ENCODE data around the gene DBX2.
A peak's percentile ranks its signal among the peaks of the same experiment; 100 is the strongest.
"Not testable (repeated sequence)": the region's sequence is repeated elsewhere in the genome, so short reads cannot be mapped to it uniquely, and the experiment has no call there.

The DBX2 gene

DNA sequence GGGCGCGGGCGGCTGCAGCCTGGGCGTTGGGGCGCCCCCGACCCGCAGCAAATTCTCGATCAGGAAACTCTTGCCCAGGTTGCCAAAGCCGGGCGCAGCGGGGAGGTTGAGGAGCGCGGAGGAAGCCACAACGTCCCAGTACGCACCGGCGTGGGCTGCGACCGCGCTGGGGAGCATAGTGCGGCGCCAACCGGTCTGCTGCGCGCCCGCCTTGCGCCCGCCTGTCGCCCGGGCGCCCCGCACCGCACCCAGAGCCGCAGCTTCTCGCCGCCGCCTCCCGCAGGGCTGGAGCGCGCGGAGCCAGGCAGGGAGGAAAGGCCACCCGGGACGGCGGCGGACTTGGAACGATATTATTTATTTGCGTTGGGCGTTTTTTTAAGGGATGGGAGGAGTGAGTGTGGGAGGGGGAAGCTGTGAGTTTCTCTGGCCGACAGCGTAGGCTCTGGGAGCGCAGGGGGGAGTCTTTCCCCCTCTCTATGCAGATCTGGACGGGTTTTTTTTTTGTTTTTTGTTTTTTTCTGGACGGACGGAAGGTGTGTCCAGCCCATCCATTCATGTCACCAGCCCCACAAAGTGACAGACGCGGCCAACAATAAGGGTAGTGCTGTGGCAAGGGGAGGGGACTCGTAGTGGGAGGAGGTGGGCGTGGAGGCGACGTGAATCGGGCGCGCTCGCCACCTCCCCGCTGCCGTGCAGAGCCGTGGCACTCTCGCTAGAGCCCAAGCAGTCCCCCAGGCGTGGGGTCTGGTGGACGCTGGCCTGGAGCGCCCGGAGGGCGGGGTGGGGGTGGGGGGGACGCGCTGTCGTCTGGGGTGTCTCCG is at the start of gene DBX2:
Gene DBX2, minus strand, starts transcription at position 349 of the 821 bp plus-strand sequence. Its CDS starts 172 bp downstream, at position 177.
- DNase-seq: no peak

DNA sequence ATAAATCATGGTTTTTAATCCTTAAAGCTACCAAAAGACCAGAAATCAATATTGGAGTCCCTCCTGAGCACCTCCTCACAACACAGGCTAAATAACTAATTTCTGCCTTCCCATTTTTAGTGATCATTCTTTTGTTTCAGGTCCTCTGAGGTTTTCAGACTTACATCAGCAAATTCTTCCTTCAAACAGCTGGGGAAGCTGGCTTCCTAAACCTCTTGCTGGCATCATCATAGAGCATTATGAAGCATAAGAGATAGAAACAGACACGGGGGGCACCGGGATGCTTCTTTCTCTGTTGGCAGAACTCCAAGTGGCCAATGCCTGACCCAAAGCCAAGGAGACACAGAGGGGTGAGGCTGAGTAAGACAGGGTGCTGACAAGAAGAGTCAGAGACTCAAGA is 47.9 kb upstream of the DBX2 start:
- no peak for DNase-seq

DNA sequence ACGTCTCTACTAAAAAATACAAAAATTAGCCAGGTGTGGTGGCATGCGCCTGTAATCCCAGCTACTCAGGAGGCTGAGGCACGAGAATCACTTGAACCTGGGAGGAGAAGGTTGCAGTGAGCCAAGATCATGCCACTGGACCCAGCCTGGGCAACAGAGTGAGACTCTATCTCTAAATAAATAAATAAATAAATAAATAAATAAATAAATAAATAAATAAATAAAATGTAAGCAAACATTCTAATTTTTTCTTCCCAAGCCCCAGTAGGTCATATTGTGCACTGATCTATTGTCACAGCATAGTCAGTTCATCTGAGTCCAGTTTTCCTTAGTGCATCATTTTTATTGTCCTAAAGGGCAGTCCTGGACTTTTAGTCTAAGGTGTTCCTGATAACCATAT is 44.5 kb upstream of the DBX2 start:
- not testable (repeated sequence) for DNase-seq

DNA sequence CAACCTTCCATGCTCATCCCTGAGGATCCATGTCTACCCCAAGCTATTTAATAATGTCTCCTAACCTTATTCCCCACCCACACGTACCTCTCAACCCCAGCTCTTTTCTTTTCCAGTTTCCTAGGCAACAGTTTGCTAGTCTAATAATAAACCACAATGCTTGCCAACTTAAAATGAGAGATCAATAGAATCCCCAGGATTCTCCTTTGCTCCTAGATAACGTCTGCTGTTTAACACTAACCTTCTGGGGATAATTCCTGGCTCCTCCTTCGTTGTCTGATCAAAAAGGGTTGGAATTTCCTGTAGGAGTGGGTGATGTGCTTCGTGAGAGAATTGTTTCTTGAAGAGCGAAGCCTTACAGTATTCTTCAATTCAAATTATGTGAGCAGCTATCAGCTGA is 42.2 kb upstream of the DBX2 start:
- DNase-seq: no peak

- DNase-seq: no peak
Observed at GRCh38 chr12:45089411-45090075, 38.6 kb upstream of the DBX2 start.

- DNase-seq: no peak
Observed at GRCh38 chr12:45088608-45089007, 37.7 kb upstream of the DBX2 start.

DNA sequence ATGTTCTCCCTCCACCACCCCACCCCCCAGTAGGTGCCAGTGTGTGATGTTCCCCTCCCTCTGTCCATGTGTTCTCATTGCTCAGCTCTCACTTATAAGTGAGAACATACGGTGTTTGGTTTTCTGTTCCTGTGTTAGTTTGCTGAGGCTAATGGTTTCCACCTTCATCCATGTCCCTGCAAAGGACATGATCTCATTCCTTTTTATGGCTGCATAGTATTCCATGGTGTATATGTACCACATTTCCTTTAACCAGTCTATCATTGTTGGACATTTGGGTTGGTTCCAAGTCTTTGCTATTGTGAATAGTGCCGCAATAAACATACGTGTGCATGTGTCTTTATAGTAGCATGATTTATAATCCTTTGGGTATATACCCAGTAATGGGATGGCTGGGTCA is 33.3 kb upstream of the DBX2 start:
- DNase-seq: not testable (repeated sequence)

GRCh38 chr12:45077251-45077650 is 26.4 kb upstream of the DBX2 start:
- DNase-seq: no peak

DNA sequence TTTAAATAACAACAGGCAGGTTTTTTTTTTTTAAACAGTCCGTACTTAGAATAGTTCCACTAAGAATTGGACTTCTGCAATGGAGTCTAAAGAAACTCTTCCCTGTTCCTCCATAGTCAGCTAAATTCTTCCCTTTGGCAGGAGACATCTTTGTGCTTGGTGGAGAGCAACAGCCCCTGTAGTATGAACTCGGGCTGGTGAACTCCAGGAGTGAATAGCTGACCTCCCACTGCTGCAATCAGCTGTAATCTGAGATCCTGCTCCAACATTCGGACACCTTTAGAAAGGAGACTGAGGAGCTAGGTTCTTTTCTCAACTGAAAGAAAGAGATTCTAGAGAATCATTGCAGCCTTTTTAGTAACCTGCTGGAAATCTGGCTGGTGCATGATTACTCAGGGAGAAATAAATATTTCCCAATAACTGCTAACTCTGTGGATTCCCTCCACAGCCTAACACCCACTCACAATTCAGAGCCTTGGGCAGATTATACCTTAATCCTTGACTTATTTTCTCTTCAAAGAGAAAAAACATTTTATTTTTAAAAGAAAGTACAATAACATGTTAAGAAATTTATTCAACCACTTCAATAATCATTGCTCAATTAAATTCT is 25.6 kb upstream of the DBX2 start:
- no peak for DNase-seq

DNA sequence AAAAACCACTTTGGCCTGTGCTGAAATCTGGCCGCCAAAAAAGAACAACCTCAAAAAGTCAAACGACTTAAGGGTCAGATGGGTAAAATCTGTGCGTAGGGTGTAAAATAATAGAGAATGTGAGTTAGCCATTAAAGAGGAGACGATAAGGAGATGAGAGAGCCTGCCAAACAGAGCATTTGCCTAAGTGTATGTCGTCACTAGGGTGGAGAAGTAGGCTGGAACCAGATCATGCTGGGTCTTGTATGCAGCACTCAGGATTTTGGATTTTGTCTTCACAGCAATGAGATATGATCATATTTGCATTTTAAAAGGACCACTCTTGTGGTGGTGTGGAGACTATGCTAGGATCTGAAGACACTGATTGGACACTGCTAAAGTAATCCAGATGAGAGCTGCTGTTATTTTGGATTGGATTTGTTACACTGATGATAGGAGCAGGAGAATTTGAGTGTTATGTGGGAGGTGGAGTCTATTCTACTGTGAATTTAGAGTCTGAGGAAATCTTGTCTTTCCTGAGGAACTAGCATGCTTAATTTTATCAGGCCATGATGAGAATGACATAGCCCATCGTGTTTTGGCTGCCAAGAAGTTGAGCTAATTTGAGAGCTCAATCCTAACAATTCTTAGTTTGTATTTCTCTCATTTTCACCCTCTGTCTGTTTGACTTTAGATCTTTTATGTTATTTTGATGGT is 24.8 kb upstream of the DBX2 start:
- no peak for DNase-seq

DNA sequence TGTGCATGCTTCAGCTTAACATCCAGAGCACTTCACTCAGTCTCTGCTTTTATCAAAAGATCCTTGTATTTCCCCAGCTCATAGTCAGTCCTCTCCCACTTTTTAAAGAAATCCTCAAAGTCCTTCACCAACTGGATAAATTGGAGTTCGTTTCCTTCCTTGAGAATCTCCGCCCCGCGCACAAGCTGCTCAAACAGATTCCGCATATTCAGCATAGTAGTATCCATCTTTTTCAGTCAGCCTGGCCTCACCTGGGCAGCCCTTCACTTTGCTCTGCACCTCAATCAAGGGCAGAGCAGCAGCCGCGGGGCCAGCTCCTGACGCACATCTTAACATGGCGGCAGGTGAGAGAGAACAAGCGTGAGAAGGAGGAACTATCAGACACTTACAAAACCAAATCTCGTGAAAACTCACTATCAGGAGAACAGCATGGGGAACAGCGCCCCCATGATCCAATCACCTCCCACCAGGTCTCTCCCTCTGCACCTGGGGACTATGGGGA is 14.3 kb upstream of the DBX2 start:
- DNase-seq: no peak

DNA sequence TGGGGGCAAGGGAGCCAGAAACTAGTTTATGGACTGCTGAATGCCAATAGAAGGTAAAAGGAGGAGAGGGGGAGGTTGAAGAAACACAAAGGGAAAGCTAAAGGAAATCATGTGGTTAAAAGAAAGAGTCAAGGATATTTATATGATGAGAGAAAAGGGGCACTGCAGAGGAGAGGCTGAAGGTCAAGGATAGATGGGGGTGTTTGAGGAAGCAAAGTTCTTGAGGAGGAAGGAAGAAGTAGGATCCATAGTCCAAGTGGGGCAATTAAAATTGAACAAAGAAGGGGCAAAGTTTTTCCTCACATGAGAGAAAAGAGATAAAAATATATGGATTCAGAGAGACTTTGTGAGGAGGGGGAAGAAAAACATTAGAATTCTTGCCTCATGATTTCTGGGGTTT is 10.1 kb upstream of the DBX2 start:
- no peak for DNase-seq

DNA sequence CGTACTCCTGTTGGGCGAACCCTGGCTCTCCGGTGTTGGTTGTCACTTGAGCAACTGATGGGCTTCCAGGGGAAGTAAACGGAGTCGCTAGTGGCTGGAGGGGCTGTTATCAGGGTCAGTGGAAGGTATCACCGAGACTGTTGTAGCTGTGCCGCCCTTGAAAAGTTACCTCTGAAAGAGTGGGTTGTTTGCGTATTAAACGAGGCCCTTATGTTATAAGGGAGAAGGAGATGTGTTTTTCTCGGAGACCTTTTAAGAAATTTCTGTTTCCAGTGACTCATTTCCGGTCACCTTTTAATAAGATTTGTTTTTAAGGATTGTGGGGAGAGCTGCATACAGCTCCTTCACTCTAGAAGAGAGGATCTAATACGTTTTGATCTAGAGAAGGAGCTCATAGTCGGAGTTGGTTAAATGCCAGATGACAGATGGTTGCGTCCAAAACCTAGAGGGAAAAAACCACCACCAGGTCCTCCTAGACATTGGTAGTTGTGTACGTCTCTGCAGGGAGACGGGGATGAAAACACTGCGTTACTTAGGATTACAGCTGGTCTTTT is 750 bp upstream of the DBX2 start:
- DNase-seq: no peak

- no peak for DNase-seq
Observed at GRCh38 chr12:45049912-45050750, 768 bp downstream of the DBX2 start.

GRCh38 chr12:45042599-45042998 is 8.3 kb downstream of the DBX2 start:
- DNase-seq: no peak

DNA sequence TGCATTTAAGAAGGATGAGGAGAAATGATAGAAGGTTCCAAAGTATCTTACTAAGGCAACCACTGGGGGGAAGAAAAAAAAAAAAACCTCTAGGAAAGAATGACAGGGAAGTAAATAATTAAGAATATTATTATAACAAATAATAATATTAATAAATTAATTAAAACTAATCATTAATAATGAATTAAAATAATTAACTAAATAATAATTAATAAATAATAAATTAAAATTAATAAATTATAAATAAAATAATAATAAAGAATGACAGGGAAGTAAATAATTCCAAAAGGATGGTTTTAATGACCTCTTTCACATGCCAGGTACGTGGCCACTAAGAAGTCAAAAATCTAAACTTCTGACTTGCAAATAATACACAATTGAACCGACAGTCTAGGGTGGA is 9.9 kb downstream of the DBX2 start:
- DNase-seq: no peak

GRCh38 chr12:45039757-45040156 is 11.1 kb downstream of the DBX2 start:
- DNase-seq: no peak

- DNase-seq: no peak
Observed at GRCh38 chr12:45034861-45035265, 16.0 kb downstream of the DBX2 start.

GRCh38 chr12:45017916-45018315 is 33.0 kb downstream of the DBX2 start:
- no peak for DNase-seq

DNA sequence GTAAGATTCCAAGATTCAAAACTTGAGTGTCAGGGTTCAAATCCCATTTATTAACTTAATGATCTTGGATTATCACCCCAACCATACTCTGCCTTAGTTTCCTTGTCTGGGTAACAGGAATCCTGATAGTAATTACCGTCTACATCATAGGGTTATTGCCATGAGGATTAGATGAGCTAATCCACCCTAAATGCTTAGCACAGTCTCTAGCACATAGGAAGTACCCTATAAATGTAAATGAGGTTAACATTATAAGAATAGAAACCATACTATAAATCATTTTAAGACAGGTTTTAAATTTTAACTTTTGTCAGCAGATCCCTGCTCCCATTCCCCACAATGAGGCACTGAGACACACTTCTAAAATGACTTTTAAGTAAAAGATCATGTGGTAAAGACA is 36.5 kb downstream of the DBX2 start:
- no peak for DNase-seq

- no peak for DNase-seq
Observed at GRCh38 chr12:45012749-45013148, 38.1 kb downstream of the DBX2 start.

DNA sequence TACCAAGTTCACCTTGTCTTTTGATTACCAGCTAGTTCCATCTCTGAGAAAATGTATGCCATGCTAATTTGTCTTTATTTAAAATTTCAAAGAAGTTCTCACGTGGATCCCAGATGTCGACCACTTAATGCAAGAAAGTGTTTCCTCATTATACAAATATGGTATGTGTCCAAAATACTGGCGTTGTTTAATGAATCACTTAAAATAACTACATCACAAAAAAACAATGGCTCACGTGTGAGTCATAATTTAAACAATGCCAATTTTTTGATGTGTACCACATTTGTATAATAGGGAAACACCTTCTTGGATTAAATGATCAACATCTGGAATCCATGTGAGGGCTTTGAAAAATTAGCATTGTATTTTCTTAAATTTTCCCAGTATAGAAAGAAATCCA is 40.8 kb downstream of the DBX2 start:
- DNase-seq: peak; percentile 26

Measured in HCEC 1CT (cell line).